GM19372 (cell line): ENCODE measurements around the gene PABPC4L.
"Not testable (repeated sequence)": the region's sequence is repeated elsewhere in the genome, so short reads cannot be mapped to it uniquely, and the experiment has no call there.

Experiments used
- ATAC-seq: cut with Tn5 transposase; IDR thresholded peaks from one replicate; pipeline ENCODE4 v1.9.1; 2021; ENCODE audit warnings: mild to moderate bottlenecking, low read depth, moderate library complexity; ENCODE audit not compliant: unreplicated experiment

PABPC4L gene

GRCh38 chr4:134201216-134202161 is at the start of gene PABPC4L:
TSS of gene PABPC4L (minus strand) at chr4:134201789. CDS start at chr4:134201019, 770 bp downstream.
- ATAC-seq: no peak

DNA sequence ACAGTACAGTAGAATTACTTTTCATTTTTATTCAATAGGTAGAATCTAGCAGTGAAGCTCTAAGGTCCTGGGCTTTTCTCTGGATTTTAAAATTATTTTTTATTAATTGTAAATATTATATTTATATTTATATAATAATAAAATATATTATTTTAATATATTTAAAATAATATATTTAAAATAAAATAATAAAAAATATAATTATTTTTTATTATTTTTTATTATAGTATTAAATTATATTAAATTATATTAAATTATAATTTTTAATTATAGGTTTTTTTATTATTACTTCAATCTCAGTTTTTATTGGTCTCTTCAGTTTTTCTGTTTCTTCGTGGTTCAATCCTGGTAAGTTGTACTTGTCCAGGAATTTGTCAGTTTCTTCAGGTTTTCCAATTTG is 49.7 kb upstream of the PABPC4L start:
- no peak for ATAC-seq

- no peak for ATAC-seq
These were observed 42.4 kb upstream of the PABPC4L start for GRCh38 chr4:134243742-134244713.

DNA sequence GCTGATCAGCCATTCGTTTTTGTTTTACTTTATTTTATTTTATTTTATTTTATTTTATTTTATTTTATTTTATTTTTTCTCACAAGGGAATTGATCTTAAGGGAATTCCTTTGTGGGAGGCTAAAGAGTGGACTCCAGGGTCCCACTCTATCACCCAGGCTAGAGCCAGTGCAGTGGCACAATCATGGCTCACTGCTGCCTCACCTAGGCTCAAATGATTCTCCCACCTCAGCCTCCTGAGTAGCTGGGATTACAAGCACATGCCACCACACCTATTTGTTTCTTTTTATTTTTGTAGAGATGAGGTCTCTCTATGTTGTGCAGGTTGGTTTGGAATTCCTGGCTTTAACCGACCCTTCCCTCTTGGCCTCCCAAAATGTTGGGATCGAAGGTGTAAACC is 17.5 kb upstream of the PABPC4L start:
- no peak for ATAC-seq

- no peak for ATAC-seq
These were observed 14.8 kb upstream of the PABPC4L start for GRCh38 chr4:134216411-134216810.

- ATAC-seq: no peak
These were observed 14.2 kb upstream of the PABPC4L start for GRCh38 chr4:134215620-134216344.

- not testable (repeated sequence) for ATAC-seq
These were observed 6.4 kb upstream of the PABPC4L start for GRCh38 chr4:134207955-134208354.

DNA sequence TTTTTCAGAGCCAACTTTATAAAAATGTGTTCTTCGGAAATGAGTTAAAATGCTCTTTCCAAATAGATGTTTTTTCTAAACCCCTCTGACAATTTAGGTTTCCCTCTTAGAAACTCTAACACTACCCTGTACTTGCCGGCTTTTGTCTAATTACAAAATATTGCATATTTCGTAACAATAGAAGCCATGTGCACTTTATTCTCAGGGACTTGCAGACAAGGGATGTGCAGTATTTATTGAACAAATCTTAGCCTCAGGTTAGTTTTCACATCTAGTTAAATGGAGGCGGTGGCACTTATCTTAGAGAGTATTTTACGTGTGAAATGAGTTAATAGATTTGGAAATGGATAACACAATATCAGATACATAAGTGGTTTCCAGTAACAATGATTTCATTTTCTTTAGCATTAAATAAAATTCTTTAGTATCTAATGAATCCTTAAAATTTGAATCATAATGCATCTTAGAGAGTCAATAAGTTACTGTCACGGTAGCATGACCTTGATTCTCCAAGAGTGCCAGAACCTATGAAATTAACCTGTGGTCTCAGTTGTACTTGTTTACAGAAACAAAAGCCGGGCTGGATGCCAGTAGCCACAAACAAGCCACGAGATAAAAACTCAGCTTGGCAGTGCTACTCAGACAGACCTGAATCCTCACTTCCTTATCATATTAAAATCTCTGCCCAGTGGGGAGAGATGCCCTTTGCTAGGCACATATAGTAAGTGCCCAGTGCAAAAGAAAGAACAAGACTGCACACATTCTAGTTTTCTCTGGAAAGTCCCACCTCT is 772 bp upstream of the PABPC4L start:
- no peak for ATAC-seq

DNA sequence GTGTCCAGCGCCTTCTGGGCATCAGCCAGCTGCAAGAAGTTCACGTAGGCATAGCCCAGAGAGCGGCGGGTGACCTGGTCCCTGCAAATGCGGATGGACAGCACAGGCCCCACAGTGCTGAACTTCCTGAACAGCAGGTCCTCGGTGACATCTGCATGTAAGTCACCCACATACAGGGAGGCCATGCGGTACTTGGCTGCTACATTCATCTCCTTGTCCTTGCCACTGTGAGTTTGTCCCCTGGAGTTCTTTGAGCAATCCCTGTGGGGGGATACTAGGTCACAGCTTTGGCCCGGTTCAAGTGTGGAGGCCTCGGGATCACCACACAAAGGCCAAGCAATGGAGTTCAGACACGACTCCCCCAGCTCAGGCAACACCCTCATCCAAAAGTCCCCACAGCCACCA is 776 bp downstream of the PABPC4L start:
- no peak for ATAC-seq

GRCh38 chr4:134189949-134190348 is 11.6 kb downstream of the PABPC4L start:
- no peak for ATAC-seq

DNA sequence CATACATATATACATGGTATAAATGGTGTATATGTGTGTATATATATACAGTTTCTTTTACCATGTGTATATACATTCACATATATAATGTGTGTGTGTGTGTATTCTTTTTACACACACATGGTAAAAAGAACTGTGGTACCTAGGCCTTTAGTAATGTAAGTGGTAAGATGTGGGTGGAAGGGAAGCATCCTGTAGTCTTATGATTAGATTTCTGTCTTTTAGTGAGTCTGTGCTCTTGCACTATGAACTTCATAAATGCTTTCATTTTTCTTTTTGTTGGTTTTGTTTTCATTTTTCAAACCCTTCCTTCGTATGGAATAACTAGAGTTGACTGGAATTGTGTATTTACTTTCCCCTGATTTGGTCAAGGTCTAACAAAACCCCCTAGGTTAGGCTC is 12.1 kb downstream of the PABPC4L start:
- no peak for ATAC-seq

DNA sequence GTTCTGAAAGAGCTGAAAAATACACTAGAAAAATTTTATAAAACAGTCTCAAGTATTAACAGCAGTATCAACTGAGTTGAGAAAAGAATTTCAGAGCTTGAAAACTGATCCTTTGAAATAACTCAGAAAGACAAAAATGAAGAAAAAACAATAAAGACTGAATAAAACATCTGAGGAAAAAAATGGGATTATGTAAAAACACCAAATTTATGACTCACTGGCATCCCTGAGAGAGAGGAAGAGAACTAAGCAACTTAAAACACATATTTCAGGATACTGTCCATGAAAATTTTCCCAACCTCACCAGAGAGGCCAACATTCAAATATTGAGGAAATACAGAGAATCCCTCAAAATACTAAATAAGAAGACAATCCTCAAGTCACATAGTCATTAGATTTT is 22.9 kb downstream of the PABPC4L start:
- no peak for ATAC-seq

DNA sequence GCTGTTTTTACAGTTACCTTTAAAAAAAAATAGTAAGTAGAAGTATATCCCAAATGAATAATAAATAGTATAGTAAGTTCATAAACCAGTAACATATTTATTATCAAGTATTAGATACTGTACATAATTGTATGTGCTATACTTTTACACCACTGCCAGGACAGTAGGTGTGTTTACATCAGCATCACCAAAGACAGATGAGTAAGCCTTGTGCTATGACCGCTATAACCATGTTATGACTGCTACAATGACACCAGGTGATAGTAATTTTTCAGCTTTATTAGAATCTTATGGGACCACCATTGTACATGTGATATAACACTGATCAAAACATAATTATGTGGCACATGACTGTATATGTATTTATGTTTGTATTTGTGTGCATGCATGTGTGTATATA is 27.3 kb downstream of the PABPC4L start:
- ATAC-seq: no peak

GRCh38 chr4:134160211-134160610 is 41.4 kb downstream of the PABPC4L start:
- ATAC-seq: no peak

GRCh38 chr4:134154097-134154496 is 47.5 kb downstream of the PABPC4L start:
- no peak for ATAC-seq

DNA sequence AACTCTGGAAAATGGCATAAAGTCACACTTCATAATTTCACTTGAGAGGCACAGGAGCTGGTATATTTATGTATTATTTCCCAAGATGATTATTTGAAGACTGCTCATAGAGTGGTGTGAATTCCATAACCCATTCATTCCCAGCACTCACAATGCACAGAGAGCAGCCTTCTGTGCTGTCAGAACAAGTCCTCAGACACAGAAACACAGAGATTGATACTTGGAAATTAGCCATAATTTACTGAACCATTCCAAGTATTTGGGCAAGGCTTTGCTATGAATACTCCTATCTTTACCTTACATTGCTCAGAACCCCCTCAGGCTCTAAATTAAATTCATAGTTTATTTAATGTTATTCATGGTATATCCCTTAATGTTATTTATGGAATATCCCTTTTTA is 53.6 kb downstream of the PABPC4L start:
- no peak for ATAC-seq
